Gastrocnemius medialis (tissue), 4 donors: ENCODE data around the gene EPB41L3. TPM values are rescaled to one million over a fixed set of nuclear protein-coding genes. Genes with fewer than 3 reads are reported as not detected.
A peak's percentile ranks its signal among the peaks of the same experiment; 100 is the strongest.

Experiments used
- ATAC-seq, 2 donors: fragments of 150-250 bp; one replicate each; pipeline ENCODE4 v1.9.1; 2016
- DNase-seq, 2 donors: peaks; one replicate each; pipeline ENCODE4 v3.0.0-alpha.2; 2019
- H3K27ac ChIP-seq, 4 donors: fragments of 200-600 bp; sonication (generic); 1 replicate in 1 of 4; 2 replicates in 3 of 4; pipeline ENCODE4 v1.5.1; 2016 to 2018; ENCODE audit warnings: mild to moderate bottlenecking in 2 of 4, moderate library complexity in 1 of 4
- H3K27me3 ChIP-seq, 3 donors: fragments of 200-600 bp; sonication (generic) in 2 of 3; 1 replicate in 1 of 3; 2 replicates in 2 of 3; pipeline versions ENCODE4 v1.5.1 to v1.6.0; 2016 to 2019; ENCODE audit warnings: mild to moderate bottlenecking in 1 of 3, moderate library complexity in 1 of 3
- H3K36me3 ChIP-seq, 2 donors: fragments of 200-600 bp; sonication (generic) in 1 of 2; one replicate each; pipeline ENCODE4 v1.5.1; 2017 to 2018
- H3K4me1 ChIP-seq, 2 donors: fragments of 200-600 bp; sonication (generic) in 1 of 2; one replicate each; pipeline ENCODE4 v1.5.1; 2016 to 2017; ENCODE audit warnings: mild to moderate bottlenecking in 2 of 2
- H3K4me3 ChIP-seq, 4 donors: fragments of 200-600 bp; sonication (generic) in 3 of 4; 1 replicate in 1 of 4; 2 replicates in 3 of 4; pipeline ENCODE4 v1.5.1; 2016 to 2019; ENCODE audit warnings: mild to moderate bottlenecking in 2 of 4
- H3K9me3 ChIP-seq, 3 donors: fragments of 200-600 bp; sonication (generic) in 2 of 3; 1 replicate in 1 of 3; 2 replicates in 2 of 3; pipeline ENCODE4 v1.5.1; 2016 to 2019
- POLR2A ChIP-seq, 2 donors: fragments of 450-650 bp; IDR thresholded peaks; one replicate each; pipeline ENCODE4 v1.6.1; 2017; ENCODE audit warnings: antibody characterized with exemption in 2 of 2, mild to moderate bottlenecking in 2 of 2, moderate library complexity in 2 of 2
- in situ Hi-C, 4 donors: fragments of 200-750 bp; cut with MboI; loops; one replicate each; pipeline versions ENCODE4 v1.15.0 to v1.8.0; 2017; ENCODE audit warnings: low sequenced_read_pairs in 4 of 4
- intact Hi-C: fragments of 100-400 bp; cut with DNase I; formaldehyde crosslinking; loops from one replicate; pipeline ENCODE4 v1.15.1; 2023; ENCODE audit warnings: low total_unique reads
- total RNA-seq, 4 donors: library from RNA; depleted of rRNA; stranded (reverse); fragments of >200 nt; gene quantifications; one replicate each; pipeline versions ENCODE4 v1.1.0 to v1.2.3, GENCODE V29; 2016
- TF ChIP-seq, protein P1 (sequence below), 5 experiments: fragments of 450-650 bp in 3 of 5; fragments of 200-600 bp in 2 of 5; sonication (generic) in 2 of 5; IDR thresholded peaks in 4 of 5; conservative IDR thresholded peaks in 1 of 5; 1 replicate in 4 of 5; 2 replicates in 1 of 5; pipeline ENCODE4 v1.5.1; 2016 to 2019; ENCODE audit warnings: antibody characterized with exemption in 5 of 5, mild to moderate bottlenecking in 3 of 5, moderate library complexity in 3 of 5

The EPB41L3 gene
- total RNA-seq = 10 to 100 TPM in 3 of 4 donors, 1 to 10 TPM in 1; 9.2 to 24.4 (median 14.5) TPM

DNA sequence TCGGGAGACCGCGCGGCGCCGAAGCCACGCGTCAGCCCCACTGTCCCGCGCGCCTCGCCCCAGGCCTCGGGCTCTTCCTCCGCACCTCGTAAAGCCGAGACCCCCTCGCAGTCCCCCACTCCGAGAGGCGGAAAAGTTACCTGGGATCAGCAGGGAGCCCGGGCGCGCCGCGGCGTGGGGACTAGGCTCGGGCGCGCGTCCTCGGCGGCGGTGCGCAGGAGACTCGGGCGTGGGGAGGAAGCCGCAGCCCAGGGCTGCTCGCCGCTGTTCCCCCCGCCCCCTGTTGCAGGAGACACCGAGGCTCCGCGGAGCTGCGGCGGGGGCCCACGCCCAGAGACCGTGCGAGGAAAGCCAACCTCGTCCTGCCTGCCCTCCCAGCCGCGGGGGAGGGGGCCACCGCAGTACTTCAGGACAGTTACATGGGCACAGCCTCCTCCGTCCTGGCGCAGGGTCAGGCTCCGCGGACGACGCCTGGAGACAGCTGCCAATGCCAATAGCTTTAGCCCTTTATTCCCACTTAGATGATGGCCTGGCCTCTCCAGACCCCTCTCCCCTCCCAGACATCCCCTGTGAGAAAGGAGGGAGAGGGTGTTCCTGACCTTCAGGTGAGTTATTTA is at the start of gene EPB41L3:
Gene EPB41L3, minus strand, starts transcription at position 225 of the 617 bp plus-strand sequence. CDS start 54,814 bp downstream, outside the sequence.
- ATAC-seq (peak; percentile 41 to 63), DNase-seq (no peak)
- Histone ChIP-seq H3K36me3 (no peaks in the 10 kb centered on the region), H3K27me3 (peaks cover 0 to 11% (median 4%) of the 10 kb centered on the region in 3 donors), H3K4me1 (peaks cover 0 to 4% of the 10 kb centered on the region in 2 donors), H3K27ac (peak within 1 kb of the TSS; percentile 34 to 62 (median 54)), H3K9me3 (no peaks in the 10 kb centered on the region), H3K4me3 (peak within 1 kb of the TSS; percentile 52 to 71 (median 60))
- peak; percentile 17 for TF ChIP-seq POLR2A (IDR thresholded peaks at IDR 0.05)
- TF ChIP-seq, protein P1, sequence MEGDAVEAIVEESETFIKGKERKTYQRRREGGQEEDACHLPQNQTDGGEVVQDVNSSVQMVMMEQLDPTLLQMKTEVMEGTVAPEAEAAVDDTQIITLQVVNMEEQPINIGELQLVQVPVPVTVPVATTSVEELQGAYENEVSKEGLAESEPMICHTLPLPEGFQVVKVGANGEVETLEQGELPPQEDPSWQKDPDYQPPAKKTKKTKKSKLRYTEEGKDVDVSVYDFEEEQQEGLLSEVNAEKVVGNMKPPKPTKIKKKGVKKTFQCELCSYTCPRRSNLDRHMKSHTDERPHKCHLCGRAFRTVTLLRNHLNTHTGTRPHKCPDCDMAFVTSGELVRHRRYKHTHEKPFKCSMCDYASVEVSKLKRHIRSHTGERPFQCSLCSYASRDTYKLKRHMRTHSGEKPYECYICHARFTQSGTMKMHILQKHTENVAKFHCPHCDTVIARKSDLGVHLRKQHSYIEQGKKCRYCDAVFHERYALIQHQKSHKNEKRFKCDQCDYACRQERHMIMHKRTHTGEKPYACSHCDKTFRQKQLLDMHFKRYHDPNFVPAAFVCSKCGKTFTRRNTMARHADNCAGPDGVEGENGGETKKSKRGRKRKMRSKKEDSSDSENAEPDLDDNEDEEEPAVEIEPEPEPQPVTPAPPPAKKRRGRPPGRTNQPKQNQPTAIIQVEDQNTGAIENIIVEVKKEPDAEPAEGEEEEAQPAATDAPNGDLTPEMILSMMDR (IDR thresholded peaks at IDR 0.05 in 4 of 5, conservative IDR thresholded peaks at IDR 0.05 in 1 of 5) = no peak
- in situ Hi-C loops = loop anchor here in 2 of 4 donors (25.0 kb wide), 2 partner anchors 93 to 107 kb away; no protein-coding TSS in a partner anchor
- intact Hi-C loops = no loop called here

DNA sequence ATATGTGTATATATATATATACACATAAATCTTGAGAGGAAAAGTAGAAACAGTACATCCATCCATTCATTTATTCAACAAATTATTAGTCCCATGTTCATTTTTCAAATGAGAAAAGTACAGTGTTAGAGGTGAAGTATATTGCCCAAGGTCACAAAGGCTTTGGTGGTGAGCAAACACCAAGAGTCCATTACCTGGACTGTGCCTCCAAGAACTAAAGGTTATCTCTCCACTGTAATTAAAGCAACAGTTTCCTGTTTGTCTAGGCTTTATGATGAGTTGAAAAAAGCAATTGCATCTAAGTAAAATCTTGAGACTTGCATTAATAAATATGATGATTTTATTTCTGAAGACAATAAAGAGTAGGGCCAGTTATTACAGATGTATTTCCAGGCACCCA is 44.7 kb upstream of the EPB41L3 start:
- no peak for ATAC-seq
- Histone ChIP-seq H3K36me3 (no peaks in the 10 kb centered on the region), H3K4me3 (no peak overlapping the region), H3K4me1 (no peaks in the 10 kb centered on the region), H3K27me3 (no peaks in the 10 kb centered on the region), H3K9me3 (no peaks in the 10 kb centered on the region), H3K27ac (no peak overlapping the region)
- intact Hi-C loops = no loop called here
- no peak for TF ChIP-seq POLR2A (IDR thresholded peaks at IDR 0.05)
- TF ChIP-seq, protein P1 (IDR thresholded peaks at IDR 0.05 in 4 of 5, conservative IDR thresholded peaks at IDR 0.05 in 1 of 5) = no peak
- in situ Hi-C loops = no loop called here
- no peak for DNase-seq

DNA sequence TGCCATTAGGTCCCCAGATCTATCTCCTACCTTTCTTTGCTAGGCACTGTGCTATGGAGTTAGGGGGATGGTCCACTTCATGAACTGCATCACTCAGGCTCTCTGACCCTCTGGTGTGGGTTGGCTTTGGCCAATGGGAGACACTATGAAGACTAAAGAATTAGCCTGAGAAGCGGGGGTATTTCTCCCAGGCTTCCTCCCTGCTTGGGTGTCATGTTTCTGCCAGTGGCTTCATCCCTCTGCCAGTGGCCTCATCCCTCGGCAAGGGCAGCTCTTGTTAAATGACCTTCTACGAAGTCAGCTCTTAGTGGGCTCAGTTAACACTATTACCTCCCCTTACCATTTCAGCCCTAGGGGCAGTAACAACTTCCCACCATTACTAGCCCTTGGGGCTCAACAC is 41.9 kb upstream of the EPB41L3 start:
- no peaks in the 10 kb centered on the region for H3K36me3 ChIP-seq
- intact Hi-C loops (no loop called here), in situ Hi-C loops (no loop called here)
- DNase-seq (no peak), ATAC-seq (no peak)
- no peaks in the 10 kb centered on the region for H3K27me3 ChIP-seq
- H3K4me1 ChIP-seq = no peaks in the 10 kb centered on the region
- H3K9me3 ChIP-seq = no peaks in the 10 kb centered on the region
- no peak overlapping the region for H3K27ac ChIP-seq
- H3K4me3 ChIP-seq = no peak overlapping the region
- TF ChIP-seq, protein P1 (IDR thresholded peaks at IDR 0.05 in 4 of 5, conservative IDR thresholded peaks at IDR 0.05 in 1 of 5) = no peak
- TF ChIP-seq POLR2A (IDR thresholded peaks at IDR 0.05) = no peak

DNA sequence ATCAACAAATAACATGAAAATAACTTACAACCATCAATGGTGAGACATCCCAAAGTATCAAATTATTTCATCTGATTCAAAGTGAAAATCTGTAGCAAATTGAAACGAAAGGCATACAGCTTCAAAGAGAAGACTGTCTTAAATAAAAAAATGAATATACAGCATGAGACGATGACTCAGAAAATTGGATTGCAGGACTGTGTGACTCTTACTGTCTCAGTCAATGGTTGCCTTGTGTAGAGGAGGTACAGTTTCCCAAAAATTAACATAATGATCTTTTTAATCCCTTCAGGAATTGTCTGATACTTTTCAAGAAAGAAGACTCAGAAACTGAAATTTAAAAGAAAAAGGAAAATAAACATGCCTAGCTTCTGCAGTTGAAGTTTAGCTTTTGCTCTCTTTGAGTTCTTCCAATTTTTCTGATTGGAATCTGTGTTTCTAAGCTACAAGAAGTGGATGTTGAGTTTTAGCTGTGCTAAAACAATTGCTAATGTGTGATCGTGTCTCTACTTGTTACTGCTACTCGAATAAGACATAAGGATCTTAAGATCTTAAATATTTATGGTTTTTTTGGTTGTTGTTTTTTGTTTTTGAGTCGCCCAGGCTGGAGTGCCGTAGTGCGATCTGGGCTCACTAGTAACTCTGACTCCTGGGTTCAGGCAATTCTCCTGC is 41.1 kb upstream of the EPB41L3 start:
- TF ChIP-seq, protein P1 (IDR thresholded peaks at IDR 0.05 in 4 of 5, conservative IDR thresholded peaks at IDR 0.05 in 1 of 5) = no peak
- no peak for TF ChIP-seq POLR2A (IDR thresholded peaks at IDR 0.05)
- no peak for DNase-seq
- Histone ChIP-seq H3K4me1 (no peaks in the 10 kb centered on the region), H3K4me3 (no peak overlapping the region), H3K9me3 (no peaks in the 10 kb centered on the region), H3K27me3 (no peaks in the 10 kb centered on the region), H3K36me3 (no peaks in the 10 kb centered on the region), H3K27ac (no peak overlapping the region)
- intact Hi-C loops = no loop called here
- ATAC-seq = no peak
- in situ Hi-C loops = no loop called here
